Epithelial cell of esophagus (primary cell): Measurements from ENCODE around the gene EFCAB9.

ENCODE experiments used
- DNase-seq: peaks from one replicate; pipeline ENCODE4 v3.0.0; 2010; ENCODE audit warnings: low read depth
- H3K4me3 ChIP-seq: 2 replicates; pipeline ENCODE4 v1.5.1; 2011; ENCODE audit warnings: mild to moderate bottlenecking, low read length, control low read depth
- CTCF ChIP-seq: IDR thresholded peaks from 2 replicates; pipeline ENCODE4 v1.5.1; 2011; ENCODE audit warnings: low read depth, mild to moderate bottlenecking, low read length, control low read depth, inconsistent platforms; ENCODE audit not compliant: insufficient read depth; ENCODE audit errors: missing control alignments

EFCAB9 gene

DNA sequence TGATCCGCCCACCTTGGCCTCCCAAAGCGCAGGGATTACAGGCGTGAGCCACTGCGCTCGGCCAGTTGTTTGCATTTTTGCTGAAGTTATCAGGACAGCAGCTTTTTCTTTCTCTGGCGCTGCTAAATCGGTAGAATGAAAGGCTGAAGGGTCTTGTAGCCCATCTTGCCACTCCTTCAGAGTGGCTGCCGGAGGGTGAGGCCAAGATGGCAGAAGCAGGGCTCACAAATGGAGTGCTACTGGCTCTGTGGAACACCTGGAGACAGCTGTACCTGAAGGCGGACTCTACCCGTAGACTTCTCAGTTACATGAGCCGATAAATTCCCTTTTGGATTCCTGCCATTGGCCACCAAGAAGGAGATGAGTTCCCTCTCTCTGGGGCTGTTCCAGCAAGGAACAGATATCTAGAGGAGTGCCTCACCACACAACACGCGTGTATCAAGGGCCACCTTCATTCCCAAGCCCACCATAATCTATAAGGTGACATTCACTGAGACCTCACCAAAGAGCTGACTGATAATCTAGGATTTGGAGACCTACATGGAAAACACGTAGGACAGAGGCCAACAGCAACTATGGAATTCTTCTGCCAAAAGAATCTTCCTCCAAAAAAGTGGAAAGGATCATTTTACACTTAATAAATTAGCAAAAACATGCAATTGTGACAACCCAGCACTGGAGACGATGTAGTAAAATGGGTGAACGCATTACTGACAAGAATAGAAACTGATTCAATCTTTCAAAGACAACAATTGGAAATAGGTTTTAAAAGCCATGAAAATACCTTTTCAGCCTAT lies 27.7 kb upstream of the EFCAB9 start:
- H3K4me3 ChIP-seq: no peak overlapping the region
- no peak for TF ChIP-seq CTCF
- no peak for DNase-seq

- H3K4me3 ChIP-seq: no peak overlapping the region
These were observed 26.1 kb upstream of the EFCAB9 start for GRCh38 chr5:172167895-172168294.

DNA sequence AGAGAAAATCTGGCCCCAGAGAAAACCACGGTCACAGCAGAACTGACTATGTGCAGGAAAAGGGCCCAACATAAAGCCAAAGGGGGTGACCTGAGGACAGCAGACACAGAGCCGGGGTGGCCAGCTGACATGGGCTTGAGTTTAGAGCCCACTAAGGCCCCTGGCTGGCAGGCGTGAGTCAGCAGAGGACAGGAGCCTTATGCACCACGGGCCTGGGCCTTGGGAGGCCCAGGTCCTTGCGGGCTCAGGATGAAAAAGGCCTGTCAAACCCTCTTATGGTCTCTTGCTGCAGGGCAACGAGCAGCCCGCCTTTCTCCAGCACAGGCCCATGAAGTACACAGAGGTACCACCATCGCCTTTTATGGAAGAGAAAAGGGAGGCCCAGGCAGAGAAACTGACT lies 25.7 kb upstream of the EFCAB9 start:
- TF ChIP-seq CTCF: no peak
- no peak for DNase-seq
- no peak overlapping the region for H3K4me3 ChIP-seq

More at GRCh38 chr5:172167895-172168294, 26.1 kb upstream of the EFCAB9 start:
- DNase-seq: no peak
- TF ChIP-seq CTCF: no peak

DNA sequence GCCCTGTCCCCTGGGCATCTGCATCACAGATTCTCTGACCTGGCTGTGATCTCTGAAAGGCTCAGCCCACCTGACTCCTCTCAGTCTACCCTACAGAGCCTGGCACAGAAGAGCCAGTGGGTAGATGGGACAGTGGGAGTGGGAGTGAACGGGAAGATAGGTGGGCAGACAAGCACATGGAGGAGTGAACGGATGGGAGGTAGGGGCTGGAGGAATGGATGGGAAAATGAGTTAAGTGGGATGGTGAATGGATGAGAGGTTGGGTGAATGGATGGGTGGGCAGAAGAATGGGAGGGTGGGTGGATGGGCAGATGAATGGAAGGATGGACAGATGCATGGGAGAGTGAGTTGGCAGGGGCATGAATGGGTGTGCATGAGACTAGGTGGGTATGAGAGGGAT lies 24.8 kb upstream of the EFCAB9 start:
- no peak overlapping the region for H3K4me3 ChIP-seq
- no peak for TF ChIP-seq CTCF
- no peak for DNase-seq

DNA sequence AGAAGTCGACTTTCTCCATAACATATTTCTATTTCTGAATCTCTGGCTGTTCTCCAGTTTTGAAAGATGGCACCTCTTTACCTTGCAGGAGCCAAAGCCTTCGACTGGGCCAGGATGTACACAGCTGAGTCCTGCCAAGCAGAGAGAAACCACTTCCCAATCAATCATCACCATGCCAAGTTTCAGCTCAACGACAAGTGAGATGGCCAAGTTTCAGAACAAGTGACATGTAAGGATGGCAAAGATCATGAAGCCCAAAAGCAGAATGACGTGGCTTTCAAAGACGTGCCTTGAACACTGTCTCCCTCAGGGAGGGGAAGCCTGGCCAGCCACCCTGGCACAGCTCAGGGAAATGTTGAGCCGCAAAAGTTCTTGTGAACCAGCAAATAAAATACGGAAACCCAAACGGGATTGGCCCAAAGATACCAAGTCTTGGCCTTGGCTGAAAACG lies 23.7 kb upstream of the EFCAB9 start:
- H3K4me3 ChIP-seq: no peak overlapping the region
- peak; percentile 35 for DNase-seq
- no peak for TF ChIP-seq CTCF

DNA sequence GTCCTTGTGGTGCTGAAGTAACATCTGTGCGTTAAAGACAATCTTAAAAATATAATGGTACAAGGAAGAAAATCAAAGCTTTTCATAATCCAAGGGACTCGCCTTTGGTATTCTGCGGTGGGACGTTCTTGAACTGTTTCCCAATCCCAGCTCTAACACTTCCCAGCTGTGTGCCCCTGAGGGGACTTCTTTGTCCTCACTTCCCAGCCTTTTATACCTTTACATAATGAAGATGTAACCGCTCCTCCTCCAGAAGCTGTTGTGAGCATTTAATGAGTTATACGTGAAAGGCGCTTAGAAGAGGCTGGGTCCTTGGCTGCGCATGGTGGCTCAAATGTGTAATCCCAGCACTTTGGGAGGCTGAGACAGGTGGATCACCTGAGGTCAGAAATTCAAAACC lies 22.9 kb upstream of the EFCAB9 start:
- no peak overlapping the region for H3K4me3 ChIP-seq
- TF ChIP-seq CTCF: no peak
- DNase-seq: no peak
